GM21529 (cell line): ENCODE results near the gene KANSL1L.
"Not testable (repeated sequence)": the region's sequence is repeated elsewhere in the genome, so short reads cannot be mapped to it uniquely, and the experiment has no call there.

Source experiments
- ATAC-seq: cut with Tn5 transposase; IDR thresholded peaks from one replicate; pipeline ENCODE4 v1.9.1; 2021; ENCODE audit not compliant: unreplicated experiment

KANSL1L gene, protein sequence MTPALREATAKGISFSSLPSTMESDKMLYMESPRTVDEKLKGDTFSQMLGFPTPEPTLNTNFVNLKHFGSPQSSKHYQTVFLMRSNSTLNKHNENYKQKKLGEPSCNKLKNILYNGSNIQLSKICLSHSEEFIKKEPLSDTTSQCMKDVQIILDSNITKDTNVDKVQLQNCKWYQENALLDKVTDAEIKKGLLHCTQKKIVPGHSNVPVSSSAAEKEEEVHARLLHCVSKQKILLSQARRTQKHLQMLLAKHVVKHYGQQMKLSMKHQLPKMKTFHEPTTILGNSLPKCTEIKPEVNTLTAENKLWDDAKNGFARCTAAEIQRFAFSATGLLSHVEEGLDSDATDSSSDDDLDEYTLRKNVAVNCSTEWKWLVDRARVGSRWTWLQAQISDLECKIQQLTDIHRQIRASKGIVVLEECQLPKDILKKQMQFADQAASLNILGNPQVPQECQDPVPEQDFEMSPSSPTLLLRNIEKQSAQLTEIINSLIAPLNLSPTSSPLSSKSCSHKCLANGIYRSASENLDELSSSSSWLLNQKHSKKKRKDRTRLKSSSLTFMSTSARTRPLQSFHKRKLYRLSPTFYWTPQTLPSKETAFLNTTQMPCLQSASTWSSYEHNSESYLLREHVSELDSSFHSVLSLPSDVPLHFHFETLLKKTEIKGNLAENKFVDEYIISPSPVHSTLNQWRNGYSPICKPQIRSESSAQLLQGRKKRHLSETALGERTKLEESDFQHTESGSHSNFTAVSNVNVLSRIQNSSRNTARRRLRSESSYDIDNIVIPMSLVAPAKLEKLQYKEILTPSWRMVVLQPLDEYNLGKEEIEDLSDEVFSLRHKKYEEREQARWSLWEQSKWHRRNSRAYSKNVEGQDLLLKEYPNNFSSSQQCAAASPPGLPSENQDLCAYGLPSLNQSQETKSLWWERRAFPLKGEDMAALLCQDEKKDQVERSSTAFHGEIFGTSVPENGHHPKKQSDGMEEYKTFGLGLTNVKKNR

DNA sequence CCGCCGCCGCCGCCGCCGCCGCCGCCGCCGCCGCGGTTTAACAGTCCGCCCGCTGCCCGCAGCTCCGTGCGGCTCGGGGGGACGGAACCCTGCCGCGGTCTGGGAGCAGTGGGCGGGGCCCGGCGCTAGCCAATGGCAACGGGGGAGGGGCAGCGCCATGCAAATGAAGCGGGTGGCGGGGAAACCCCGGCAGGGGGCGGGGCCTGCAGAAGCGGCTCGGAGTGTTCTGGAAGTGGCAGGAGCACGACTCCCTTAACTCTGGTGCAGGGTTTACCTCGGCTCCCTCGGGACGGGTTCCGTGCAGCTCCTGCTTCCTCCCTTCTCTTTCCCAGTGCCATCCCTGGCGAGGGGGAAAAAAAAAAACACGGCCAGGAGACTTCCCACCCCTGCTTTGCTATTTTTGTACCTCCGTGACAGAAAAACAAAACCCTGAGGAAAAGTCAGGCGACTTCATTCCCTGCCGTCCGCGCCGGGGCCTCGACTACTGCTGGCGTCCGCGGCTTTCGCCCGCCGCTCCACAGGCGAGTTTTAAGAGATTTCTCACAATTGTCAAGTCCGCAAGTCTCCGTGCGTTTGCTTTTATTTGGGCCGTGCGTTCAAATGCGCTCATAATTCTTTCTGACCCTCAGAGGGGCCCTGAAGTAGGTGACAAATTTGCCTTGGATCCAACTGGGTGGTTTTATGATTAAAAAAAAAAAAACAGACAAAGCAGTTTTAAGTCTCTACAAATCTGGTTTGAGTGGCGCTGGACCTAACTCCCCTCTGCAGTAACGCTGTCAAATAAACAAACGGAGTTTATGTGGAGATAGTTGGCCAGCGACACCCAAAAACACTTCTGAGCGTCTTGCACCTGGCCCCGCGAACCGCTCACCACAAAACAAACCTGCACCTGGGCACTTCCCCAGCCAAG is at the start of gene KANSL1L:
TSS of gene KANSL1L (minus strand) at position 101 of the 910 bp plus-strand sequence. CDS start 16,827 bp downstream, outside the sequence.
- peak; percentile 71 for ATAC-seq

DNA sequence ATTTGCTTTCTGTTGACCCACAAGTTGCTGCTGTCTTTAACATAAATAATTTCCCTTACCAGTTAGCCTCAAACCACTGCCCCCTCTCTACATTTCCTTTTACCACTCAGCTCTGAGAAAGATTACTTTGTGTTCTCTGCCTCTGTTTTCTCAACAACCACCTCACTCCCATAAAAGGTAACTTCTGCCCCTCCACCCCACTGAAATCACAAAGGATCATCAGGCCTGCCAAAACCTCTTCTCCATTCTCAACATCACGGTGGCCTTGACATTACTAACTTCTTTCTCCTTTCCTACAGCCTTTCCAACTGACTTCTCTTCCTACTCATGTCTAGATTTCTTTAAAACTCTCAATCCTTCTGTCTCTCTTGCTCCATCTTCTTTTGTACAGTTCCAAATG is 43.9 kb upstream of the KANSL1L start:
- ATAC-seq = no peak

DNA sequence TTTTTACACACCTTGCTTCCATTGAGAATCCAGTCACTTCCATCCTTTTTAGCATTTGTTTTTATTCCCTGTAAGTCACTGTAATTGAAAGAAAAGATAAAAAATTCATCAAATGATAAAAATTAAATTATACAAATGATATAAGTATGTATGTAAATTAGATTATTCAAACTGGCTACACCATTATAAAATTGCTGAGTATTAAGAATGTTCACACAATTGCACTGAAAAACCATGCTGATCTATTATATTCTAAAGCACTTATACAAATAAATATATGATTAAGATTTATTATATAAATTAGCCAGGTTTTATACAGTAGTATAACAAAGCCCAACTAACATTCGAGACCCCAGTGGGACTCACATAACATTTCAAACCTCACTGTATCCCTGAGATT is 39.0 kb upstream of the KANSL1L start:
- ATAC-seq = no peak

DNA sequence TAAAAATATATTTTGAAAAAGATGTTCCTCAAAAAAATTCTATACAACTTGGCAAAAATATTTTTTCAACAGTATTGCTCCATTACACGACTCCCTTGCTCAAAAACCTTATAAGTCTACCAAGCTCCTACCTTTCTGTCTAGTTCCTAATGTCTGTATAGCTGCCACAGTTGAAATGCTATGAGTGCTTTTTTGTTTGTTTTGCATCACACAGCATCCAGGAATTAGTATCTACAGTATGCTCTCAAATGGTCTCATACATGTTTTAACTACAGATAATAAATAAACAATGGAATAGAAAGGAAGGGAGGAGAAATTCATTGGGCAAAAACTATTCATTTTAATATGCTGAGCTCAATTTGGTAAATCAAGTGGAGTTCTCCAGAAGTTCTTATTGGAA is 36.7 kb upstream of the KANSL1L start:
- no peak for ATAC-seq

DNA sequence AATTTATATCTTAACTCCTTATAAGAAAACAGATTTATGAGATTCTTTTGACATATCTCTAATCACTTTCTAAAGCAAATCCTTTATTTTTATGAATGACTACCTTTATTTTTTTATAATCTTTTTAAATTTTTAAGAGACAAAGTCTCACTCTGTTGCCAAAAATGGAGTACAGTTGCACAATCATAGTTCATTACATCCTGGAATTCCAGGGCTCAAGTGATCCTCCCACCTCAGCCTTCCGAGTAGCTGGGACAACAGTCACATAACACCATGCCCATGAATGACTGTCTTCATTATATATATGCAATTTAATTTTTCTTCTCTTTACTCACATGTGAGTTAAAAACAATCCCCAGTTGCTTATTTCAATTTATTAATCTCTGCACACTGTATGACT is 32.3 kb upstream of the KANSL1L start:
- no peak for ATAC-seq

DNA sequence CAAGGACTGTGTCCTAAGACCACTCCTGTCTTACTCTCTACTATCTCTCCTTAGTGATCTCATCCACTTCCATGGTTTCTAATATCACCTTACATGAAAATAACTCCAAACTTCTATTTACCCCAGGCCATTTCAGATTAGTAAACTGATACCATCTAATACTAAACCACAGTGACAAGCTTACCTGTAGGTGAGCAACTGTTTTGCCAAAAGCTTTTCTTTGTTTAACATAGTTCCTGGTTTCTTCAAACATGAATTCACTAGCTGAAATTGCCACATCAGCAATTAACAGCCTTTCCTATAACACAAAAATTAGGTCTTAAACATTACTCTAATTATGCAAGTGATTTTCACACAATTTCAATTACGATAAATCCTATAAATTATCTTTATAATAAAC is 31.9 kb upstream of the KANSL1L start:
- ATAC-seq = no peak

DNA sequence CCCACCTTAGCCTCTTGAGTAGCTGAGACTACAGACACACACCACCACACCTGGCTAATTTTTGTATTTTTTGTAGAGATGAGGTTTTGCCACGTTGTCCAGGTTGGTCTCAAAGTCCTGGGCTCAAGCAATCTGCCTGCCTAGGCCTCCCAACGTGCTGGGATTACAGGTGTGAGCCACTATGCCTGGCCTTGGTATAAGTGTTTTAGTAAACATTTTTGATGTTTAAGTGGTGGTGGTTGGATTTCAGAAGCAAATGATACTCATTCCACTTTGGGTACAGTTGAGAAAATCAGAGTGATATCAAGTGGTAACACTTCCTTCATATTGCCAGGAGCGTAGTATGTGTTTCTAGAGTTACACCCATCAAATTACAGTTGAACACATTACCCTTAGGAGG is 28.6 kb upstream of the KANSL1L start:
- ATAC-seq = no peak

DNA sequence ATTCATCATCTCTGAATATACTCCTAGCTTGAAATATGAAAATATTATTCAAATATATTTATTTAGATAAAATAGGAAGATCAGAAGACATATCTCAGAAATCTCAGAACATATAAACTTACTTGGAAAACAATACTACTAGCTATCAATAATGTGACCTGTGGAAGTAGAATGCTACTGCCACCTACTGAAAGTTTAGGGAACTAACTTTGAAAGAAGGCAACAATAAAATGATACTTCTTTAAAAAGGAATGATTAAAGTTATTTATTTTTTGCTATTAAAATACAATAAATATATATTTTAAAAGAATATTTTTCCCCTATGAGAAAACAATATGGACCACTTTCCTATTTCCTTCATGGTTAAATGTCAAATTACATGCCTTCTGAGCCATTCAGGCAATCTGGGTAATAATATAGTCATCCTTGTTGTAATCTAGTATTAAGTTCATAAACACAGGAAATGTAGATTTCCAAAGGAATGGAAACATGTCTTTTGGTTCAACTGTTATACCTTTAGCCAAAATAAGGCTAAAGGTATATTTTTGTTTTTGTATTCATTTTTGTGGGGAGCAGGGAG is 28.1 kb upstream of the KANSL1L start:
- peak; percentile 53 for ATAC-seq

DNA sequence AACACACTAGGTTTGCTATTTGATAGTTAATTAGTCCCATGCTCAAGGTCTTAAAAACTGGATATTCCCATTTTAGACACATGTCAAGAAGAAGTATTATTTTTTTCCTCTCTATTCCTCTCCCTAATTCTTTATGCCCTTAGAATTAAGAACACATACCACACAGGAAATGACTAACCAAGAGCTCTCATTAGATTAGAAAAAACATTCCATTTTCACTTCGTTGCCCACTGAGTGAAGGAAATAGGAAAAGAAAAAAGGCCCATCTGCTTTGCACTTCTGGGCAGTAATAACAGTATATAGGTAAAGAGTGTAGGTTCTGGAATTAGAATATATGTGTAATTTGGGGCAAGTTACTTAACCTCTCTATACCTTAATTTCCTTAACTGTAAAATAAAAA is 27.1 kb upstream of the KANSL1L start:
- no peak for ATAC-seq

DNA sequence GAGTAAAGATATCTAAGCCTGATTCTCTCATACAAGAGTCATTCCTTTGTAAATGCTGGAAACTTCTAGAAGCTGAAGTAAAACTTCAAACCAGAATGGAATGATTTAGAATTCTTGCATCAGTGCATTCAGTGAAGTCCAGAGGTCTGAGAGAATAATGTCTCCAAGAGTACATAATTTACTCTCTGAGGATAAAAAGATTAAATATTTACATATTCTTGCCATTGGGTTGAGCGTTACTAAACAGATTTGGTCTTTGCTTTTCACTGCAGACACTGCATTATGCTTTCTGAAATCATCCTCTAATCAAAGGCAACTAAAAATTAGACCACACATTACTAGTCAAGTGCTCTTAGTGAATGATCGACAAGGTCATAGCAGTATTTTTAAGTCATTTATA is 26.5 kb upstream of the KANSL1L start:
- ATAC-seq = no peak

DNA sequence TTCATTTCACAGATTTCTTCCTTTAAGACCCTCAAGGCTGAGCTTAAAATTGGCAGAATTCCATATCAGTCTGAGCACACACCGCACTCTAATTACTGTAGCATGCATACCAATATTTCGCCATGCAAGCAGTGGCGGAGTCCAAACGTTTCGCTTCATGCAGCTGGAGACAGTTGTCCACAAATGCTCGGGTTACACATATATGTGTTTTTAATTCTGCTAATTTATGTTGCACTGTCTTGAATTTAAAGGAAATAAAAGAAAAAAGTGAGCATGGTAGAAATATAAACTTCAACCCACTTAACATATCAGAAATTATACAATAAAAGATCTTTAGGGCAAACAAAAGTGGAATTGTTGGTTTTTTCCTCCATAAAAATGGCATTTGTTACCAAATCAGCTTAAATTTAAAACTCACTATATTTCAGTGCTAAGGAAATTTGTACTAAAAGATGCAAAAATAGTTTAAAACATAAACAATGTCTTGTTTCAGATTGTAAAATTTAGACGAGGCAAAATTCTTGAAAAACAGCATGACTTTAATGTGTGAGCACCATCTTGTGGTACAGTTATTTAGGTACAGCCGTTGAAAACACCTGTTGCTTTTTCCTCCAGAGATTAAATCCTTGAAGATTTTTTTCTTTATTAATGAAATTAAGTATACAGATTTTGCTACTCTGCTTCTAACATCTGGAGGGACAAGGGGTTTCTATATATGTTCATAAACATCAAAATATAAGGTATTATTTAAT is 24.1 kb upstream of the KANSL1L start:
- no peak for ATAC-seq

DNA sequence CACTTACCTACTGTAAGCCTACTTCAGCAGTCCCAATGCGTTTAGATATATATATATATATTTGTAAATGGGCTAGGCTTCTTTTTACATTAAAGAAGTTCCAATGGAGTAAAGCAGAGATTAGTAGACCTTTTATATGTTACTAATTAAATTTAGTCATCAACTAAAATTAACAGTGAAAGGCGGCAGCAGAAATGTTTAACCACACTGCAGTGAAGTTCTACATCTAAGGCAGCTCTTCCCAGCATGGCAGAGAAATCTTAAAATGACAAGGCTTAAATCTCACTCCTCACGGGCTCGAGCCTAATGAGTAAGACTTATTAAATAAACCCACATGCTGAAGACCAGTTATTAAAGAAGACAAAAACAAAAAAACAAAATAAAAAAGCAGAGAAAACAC is 19.1 kb upstream of the KANSL1L start:
- no peak for ATAC-seq

DNA sequence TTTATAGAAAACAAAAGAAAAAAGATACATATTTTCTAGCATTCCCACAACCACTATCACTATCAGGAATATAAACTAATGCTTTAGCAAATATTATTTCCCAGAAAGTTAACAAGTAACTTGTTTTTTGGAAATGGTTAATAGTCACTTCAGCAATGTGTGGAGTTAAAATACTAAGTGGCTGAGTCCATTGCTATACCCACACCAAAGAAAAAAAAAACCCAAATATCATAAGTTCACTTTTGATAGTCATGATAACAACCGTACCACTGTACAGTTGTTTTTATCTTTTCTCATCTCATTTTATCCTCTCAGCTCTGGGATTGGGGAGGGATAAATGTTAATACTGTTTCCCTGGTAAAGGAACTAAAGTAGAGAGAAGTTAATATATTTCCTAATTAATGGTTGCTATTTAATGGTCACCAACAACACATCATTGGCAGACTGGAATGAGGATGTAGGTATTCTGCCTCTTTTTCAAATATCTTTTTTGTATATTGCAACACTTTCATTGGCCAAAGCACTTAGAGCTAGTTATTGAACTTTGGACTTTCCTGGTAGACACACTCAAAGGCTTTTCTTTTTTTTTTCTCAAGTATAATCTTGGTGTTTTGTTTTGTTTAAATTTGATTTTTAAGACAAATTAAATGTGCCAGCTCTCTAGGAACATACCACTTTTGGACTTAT is 18.4 kb upstream of the KANSL1L start:
- ATAC-seq = no peak

DNA sequence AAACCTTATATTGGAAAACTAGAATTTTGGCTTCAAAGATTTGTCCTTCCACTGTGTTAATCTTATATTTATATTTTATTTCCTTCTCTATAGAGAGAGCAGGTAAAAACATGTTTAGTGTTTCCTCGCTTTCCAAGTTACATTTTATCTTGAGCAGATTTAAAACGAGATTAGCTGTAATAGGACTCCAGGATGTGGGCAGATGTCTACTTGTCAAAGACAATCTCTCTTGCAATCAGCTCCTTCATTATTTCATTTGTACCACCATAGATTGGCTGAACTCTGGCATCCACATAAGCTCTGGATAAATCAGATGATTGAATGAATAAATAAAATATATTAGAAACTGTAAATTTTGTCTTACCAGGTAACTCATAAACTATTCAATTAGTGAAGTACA is 17.5 kb upstream of the KANSL1L start:
- ATAC-seq = no peak

DNA sequence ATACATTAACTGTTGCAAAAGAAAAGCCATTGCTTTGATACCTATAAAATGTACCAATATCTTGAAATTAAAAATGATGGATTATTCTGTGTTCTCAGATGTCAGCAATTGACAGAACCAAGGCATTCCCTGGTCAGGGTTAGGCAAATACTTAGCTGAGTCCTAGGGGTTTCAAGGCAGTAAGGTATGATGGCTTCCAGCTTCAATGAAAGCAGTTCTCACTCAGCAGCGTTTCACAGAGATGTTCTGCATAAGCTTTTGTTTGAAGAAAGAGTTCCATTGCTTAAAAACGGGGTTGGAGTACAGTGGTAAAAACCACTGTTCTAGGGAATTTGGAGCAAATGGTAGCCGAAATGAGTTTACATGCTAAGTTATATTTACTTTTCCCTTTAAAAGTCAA is 17.0 kb upstream of the KANSL1L start:
- no peak for ATAC-seq

DNA sequence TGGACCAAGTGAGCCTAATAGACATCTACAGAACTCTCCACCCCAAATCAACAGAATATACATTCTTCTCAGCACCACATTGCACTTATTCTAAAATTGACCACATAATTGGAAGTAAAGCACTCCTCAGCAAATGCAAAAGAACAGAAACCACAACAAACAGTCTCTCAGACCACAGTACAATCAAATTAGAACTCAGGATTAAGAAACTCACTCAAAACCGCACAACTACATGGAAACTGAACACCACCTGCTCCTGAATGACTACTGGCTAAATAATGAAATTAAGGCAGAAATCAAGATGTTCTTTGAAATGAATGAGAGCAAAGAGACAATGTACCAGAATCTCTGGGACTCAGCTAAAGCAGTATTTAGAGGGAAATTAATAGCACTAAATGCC is 12.7 kb upstream of the KANSL1L start:
- not testable (repeated sequence) for ATAC-seq

DNA sequence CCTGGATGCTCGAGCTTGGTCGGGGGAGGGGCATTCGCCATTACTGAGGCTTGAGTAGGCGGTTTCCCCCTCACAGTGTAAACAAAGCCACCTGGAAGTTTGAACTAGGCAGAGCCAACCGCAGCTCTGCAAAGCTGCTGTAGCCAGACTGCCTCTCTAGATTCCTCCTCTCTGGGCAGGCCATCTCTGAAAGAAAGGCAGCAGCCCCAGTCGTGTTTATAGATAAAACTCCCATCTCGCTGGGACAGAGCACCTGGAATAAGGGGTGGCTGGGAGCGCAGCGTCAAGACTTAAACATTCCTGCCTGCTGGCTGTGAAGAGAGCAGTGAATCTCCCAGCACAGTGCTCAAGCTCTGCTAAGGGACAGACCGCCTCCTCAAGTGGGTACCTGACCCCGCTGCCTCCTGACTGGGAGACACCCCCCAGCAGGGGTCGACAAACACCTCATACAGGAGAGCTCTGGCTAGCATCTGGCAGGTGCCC is 10.4 kb upstream of the KANSL1L start:
- ATAC-seq = not testable (repeated sequence)

DNA sequence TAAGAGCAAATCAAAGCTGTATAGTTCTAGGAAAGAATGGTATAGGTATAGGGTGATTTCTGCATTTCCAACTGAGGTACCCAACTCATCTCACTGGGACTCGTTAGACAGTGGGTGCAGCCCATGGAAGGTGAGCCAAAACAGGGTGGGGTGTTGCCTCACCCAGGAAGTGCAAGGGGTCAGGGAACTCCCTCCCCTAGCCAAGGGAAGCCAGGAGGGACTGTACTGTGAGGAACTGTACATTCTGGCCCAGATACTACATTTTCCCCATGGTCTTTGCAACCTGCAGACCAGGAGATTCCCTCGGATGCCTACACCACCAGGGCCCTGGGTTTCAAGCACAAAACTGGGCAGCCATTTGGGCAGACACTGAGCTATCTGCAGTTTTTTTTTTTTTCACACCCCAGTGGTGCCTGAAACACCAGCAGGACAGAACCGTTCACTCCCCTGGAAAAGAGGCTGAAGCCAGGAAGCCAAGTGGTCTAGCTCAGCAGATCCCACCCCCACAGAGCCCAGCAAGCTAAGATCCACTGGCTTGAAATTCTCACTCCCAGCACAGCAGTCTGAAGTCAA is 9.9 kb upstream of the KANSL1L start:
- ATAC-seq = not testable (repeated sequence)

DNA sequence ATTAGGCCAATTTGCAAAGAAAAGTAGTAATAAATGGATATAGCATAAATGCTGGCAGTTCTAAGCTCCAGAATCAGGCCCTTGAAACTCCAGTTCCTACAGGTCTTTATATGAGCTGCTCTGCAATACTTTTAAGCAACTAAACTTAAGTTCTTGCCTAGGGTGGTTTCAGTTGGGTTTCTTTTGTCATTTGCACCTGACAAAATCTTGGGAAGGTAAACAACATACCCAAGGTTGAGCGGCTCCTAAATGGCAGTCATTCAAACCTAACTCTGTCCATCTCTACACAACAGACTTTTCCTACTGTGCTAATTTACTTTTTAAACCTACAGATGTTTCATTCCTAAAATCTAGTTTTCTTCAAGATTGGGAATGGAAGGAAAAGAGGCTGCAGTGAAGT is 9.3 kb upstream of the KANSL1L start:
- no peak for ATAC-seq
